NT2/D1 (cell line): ENCODE data around the gene VMAC.

Experiments used
- SUZ12 ChIP-seq: IDR thresholded peaks from 2 replicates; pipeline ENCODE4 v1.6.1; 2011; ENCODE audit not compliant: insufficient read length, insufficient read depth; ENCODE audit errors: extremely low read depth
- YY1 ChIP-seq: IDR thresholded peaks from 2 replicates; pipeline ENCODE4 v1.6.1; 2011; ENCODE audit not compliant: insufficient read length, insufficient read depth
- ZNF274 ChIP-seq: IDR thresholded peaks from 2 replicates; pipeline ENCODE4 v1.6.1; 2011; ENCODE audit warnings: mild to moderate bottlenecking, low read depth, low read length

DNA sequence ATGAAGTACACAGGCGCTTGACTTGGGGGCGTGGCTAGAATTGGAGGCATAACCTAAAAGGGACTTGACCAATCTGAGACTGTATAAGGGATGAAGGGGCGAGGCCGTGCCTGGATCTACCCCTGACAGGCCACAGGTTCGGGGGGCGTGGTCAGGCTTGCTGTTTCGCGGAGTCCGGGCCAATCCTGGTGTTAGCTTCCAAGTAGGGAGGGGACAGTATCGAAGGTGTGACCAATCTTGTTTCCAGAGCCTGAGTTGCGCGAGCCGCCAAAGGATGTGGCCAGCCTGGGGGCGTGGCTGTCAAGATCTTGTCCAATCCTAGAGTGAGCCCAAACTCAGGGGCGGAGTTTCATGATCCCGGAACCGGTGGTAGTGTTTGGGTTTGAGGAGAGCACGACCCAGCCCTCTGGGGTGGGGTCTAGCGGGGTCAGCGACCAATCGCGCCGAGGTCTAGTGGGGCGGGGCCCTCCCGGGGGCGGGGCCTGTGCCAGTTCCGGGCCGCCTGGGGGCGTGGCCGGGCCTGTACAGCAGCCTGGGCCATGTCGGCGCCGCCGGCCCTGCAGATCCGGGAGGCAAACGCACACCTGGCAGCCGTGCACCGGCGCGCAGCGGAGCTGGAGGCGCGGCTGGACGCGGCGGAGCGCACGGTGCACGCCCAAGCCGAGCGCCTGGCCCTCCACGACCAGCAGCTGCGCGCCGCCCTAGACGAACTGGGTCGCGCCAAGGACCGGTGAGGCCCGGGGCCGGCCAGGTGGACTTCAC is at the start of gene VMAC:
- TF ChIP-seq SUZ12 (no peak), YY1 (no peak), ZNF274 (no peak)
